GM18517 (cell line): Measurements from ENCODE around the gene PFN4.
A peak's percentile ranks its signal among the peaks of the same experiment; 100 is the strongest.
"Not testable (repeated sequence)": the region's sequence is repeated elsewhere in the genome, so short reads cannot be mapped to it uniquely, and the experiment has no call there.

Experiments used
- ATAC-seq: cut with Tn5 transposase; IDR thresholded peaks from one replicate; pipeline ENCODE4 v1.9.1; 2021; ENCODE audit warnings: mild to moderate bottlenecking, moderate library complexity; ENCODE audit not compliant: unreplicated experiment

PFN4 gene, protein sequence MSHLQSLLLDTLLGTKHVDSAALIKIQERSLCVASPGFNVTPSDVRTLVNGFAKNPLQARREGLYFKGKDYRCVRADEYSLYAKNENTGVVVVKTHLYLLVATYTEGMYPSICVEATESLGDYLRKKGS

DNA sequence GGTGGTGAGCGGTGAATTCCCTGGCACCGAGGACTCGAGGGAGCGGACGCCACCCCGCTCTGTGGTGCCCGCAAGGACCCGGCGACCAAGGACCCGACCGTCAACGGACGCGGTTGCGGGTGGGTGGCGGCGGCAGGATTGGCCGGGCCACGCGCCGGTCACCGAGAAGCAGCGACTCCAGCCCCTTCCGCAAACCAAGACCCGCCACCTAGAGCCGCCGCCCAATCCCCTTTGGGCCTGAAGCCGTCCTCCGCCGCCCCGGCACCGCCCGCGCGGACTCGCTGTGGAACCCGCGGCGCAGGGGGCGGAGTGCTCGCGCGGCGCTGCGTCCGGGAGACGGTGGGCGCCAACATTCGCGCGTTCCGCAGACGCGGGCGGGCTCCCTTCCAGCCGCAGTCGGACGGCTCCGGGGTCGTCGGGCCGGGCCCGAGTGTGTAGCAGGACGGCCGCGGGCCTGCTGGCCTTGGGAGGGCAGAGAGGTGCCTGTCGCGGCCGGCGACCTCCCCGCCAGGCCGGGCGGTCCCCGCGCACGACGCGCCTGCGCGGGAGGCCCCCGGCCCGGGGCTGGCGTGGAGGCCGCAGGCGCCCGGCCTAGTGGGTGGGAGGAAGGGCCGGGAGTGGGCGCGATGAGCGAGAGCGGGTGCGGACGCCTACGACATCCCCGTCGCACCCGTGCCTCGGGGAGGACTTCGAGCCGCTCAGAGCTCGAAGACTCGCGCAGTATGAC lies at the start of gene PFN4, which contains the start of gene FAM228B:
TSS of gene PFN4 (minus strand) at position 140 of the 727 bp plus-strand sequence. CDS start 799 bp downstream, outside the sequence.
TSS of gene FAM228B (plus strand) at position 275 of the 727 bp plus-strand sequence. CDS start 893 bp downstream, outside the sequence.
- peak; percentile 88 for ATAC-seq

DNA sequence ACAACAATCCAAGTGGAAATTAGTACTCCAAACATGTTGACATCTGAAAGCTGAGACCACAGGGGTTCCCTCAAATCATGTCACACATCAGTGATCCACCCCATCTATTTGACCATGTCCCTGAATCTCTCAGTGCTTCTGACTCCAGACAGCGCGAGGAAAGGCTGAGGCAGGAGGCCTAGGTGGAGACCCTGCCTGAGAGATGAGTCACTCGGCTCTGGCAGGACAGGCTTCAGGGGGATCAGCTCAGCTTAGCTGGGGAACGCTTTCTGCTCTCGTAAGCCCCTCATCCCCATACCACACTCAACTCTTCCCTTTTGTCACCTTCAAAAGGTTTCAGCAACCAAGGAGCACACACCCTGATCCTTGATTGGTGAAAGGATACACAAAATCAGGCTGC lies 45.9 kb upstream of the PFN4 start:
- ATAC-seq: no peak

DNA sequence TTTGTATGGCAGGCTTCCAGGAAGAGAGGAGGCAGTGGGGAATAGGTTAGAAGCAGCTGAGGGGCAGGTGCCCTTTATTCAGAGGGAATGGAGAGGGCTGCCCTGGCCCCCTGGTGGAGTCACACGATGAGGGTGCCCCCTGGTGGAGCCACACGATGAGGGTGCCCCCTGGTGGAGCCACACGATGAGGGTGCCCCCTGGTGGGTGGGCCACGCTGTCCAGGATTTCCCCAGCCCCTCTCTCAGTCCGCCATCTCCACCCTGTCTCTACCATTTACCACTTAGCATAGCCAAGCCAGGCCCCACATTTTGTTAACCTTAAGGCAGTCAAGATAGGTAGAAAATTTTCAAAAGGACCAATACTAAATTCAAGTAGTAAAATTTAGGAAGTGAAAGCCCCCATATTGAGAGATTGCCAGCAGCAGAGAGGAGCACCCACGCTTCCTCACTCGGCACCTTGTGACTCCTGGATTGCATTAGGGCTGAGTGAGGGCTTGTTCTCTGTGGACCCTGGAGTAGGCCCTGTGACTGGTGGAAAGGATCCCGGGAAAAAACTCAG lies 41.4 kb upstream of the PFN4 start:
- ATAC-seq: peak; percentile 53

DNA sequence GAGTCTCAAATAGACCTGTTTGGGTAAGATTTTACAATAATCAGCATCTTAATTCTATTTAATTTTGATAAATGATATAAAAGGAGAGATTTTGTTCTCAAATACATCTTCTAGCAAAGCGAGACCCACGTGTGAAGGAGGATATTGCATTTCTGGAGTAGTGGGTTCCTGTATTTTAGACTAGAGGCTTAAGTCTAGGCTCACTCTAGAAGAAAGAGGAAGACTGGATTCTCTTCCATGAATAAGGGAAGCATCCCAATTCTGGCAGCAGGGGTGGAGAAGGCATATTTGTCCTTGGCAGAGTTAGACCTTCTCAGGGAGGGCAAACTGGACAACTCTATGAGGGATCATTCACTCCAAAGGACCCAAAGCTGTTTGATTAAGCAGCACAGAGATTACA lies 40.5 kb upstream of the PFN4 start:
- ATAC-seq: no peak

DNA sequence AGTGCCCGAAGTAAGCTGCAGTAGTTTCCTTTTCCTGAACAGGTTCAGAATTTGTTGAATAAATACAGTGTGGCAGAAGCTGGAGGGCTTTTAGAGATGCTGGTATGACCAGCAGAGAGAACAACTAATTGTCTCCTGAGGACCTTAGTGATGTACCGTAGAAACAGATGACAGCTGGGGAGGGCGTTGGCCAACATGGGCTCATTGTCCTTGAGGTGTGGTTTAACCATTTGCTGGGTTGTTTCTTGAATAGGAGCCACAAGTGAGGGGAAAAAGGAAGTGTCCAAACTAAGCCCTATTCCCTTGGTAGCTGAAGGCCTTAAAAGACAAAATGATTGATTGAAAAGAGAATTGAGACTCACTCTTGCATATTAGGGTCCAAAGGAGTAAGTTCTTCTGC lies 40.1 kb upstream of the PFN4 start:
- no peak for ATAC-seq

DNA sequence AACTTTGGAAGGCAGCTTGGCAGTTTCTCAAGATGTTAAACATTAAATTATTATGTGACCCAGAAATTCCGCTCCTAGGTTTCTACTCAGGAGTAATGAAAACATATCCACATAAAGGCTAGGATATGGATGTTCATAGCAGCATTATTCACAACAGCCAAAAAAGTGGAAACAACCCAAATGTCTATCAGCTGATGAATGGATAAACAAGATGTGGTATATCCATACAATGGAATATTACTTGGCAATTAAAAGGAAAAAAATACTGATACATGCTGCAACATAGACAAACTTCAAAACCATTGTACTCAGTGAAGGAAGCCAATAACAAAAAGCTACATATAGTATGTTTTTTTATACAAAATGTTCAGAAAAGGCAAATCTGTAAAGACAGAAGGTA lies 39.4 kb upstream of the PFN4 start:
- no peak for ATAC-seq

DNA sequence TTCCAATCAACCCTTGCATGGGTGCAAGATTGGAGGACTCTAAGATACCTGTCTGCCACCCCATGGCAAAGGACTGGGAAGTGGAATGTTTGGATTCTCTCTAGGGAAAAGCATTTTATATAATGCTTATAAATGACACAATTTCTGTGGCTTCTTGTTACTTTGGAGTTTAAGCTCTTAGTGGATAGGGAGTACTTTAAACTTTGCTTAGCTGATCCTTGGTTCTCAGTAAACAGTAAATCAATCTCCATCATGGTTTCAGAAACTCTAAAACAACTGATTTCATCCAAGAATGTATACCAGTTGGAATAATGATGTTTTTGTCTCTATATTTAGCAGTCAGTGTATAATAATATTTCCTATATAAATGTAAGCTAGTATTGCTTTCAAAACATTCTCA lies 37.6 kb upstream of the PFN4 start:
- no peak for ATAC-seq

DNA sequence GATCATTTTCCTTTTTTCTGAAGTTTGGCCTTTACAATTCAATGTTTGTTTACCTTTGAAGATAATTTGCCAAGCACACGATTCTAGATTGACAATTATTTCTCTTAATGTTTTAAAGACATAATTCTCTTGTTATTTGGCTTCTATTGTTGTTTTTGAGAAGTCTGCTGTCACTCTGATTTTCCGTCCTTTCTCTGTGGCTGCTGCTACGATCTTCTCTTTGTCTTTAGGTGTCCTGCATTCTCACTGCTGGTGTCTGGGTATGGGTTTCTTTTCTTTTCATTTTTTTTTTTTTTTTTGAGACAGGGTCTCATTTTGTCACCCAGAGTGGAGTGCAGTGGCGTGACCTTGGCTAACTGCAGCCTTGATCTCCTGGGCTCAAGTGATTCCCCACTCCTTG lies 36.6 kb upstream of the PFN4 start:
- ATAC-seq: no peak

DNA sequence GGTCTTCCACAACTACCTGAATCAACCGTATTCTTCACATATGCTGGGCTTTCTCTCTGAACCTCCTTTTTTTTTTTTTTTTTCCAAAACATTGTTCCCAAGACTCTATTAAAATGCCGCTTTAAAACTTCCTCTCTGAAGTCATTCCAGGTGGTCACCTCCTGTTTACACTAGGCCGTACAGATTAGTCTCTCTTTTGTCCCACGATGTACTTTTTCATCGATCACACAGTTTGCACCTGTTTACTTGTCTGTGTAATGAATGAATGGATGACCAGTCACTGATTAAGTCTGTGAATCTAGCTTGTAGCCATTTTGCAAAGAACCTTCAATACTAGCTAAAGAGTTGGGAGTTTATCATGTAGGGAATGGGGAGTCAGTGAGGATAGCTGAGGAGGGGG lies 35.0 kb upstream of the PFN4 start:
- ATAC-seq: no peak

DNA sequence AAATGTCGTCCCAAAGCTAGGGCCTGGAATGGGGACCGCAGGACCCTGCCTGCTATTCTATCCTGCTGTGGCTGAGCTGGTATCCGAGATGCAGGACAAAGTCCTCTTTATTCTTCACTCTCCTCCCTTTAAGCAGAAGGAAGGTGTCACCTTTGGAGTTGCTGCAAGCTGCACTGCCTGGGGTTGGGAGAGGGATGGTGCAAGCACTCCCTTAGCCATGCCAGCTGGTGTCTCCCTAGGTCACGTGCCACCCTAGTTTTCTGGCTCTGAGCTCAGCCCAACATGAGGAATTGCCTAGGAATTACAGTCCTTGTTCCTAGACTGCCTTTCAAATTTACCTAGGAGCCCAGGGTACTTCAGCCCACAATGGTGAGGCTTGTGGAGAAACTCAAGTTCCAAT lies 30.3 kb upstream of the PFN4 start:
- ATAC-seq: no peak

DNA sequence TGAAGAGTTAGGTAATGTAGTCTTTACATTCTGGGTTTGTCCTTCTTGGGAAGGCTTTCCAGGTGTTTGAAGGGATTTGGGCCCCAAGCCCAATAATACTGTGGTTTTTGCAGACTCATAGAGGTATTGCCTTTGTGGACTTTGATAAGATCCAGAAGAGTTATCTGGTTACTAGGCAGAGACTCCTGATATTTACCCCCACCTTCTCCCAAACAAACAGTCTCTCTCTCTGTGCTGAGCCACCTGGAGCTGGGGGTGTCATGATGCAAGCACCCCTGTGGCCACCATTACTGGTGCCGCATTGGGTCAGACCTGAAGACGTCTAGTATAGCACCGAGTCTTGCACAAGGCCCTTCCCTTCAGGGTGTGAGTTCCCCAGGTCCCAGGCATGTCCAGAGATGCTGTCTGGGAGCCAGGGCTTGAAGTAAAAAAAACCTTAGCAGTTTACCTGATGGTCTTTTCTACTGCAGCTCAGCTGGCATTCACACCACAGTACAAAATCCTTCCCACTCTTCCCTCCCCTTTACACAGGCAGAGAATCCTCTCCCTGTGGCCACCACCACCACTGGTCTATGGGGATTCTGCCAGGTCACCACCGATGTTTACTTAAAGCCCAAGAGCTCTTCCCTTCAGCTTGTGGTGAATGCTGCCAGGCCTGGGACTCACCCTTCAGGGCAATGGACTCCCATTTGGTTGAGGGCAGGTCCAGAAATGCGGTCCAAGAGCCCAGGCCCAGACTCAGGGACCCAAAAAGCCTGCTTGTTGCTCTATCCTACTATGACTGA lies 29.5 kb upstream of the PFN4 start:
- no peak for ATAC-seq

DNA sequence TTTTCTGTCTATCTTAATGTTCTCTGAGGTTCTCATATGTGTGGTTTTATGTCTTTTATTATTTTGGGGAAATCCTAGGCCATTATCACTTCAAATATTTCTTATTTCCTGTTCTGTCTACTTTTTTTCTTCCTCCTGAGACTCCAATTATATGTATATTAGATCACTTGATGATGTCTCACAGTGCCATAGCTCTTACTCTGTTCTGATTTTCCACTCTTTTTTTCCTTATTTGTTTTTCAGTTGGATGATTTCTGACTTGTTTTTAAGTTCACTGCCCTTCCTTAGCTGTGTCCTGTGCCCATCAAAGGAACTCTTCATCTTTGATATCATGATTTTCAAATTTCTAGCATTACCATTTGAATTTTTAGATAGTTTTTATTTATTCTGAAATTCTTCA lies 24.2 kb upstream of the PFN4 start:
- ATAC-seq: no peak

DNA sequence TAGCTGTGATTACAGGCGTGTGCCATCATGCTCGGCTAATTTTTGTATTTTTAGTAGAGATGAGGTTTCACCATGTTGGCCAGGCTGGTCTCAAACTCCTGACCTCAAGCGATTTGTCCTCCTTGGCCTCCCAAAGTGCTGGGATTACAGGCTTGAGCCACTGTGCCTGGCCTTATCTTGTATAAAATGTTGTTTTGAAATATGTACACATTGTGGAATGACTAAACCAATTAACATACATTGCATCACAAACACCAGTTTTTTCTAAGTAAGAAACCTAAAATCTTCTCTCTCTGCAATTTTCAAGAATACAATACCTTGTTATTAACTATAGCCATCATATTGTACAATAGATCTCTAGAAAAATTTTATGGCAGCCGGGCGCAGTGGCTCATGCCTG lies 17.2 kb upstream of the PFN4 start:
- ATAC-seq: not testable (repeated sequence)

DNA sequence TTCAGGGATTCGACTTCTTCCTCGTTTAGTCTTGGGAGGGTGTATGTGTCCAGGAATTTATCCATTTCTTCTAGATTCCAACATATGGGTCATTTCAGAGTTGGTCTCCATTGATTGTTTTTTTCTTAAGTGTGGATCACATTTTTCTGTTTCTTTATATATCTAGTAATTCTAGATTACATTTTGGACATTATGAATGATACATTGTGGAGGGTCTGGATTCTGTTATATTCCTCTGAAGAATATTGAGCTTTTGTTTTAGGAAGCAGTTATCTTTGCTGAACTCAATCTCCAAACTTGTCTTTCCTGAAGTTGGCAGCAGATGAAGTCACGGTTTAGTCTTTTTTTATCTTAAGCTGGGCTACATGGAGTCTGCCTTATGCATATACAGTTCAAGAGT lies 9.4 kb upstream of the PFN4 start:
- ATAC-seq: no peak

DNA sequence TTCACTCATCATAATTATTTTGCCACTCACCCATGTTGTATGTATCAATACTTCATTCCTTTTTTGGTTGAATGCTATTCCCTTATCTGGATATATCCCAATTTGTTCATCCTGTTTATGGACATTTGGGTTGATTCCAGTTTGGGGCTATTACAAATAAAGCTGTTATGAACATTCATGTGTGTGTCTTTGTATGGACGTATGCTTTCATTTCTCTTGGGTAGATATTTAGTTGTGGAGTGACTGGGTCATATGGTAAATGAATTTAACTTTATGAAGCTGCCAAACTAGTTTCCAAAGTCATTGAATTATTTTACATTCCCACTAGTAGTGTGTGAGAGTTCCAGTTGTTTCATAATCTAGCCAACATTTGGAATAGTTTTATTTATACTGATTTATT lies 2.8 kb upstream of the PFN4 start:
- ATAC-seq: no peak

DNA sequence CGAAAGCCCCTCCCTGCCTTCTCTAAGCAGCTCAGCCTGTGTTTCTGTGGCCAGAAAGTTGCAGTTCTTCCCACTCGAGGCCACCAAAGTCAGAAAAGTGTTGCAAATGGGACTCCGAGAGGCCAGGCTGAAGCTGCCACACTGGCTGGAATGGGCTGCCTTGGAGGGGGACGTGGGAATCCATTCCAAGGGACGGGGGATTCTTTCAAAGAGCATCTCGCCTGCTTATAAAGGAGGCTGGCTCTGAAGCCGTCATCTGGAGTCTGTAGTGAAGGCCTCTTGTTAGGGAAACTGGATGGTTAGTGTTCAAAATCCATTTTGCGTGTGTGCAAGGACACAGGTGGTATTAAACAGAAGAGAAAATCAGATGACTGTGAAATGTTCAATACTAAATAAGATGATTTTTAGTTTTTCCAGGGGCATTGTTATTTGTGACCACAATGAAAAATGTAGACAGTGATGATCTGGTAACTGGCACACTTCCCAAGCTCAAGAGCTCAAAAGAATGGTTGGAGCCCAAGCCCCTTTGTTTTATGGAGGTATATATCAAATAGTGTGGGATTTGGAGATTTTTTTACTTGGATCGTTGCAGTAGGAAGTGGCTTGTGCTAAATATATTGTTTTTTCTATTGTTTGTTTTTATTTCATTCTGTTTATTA lies 917 bp upstream of the PFN4 start:
- peak; percentile 2 for ATAC-seq

DNA sequence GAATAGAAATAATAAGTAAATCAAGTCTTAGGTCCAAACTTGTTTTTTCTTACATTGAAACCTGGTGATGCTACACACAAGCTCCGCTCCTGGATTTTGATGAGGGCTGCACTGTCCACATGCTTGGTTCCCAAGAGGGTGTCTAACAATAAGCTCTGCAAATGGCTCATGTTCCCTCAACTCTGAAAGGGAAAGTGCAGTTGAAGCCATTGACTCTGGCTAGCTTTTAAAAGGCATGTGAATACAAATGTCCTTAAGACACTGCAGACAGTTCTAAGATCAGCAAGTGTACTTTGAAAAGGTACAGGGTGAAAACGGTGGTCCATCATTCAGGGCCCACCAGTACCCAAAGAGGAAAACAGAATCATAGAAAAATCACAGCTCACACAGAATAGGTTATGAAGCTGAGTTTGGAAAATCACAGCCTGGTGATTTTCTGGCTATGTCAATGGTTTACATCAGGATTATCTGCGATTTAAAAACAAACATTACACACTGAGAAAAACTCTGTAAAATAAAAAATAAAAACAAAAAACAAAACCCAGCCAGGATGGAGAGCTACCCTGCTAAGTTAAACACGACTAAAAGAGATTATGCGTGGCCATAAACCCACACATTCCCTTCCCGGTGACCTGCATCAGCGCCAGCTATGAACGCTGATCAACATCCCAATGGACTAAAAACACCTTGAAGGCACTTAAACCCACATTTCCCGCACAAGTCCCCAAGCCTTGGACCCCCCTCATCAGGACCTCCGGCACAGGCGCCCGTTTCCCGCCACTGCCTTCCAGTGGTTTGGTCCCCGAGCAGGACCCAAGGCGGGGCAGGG lies 554 bp downstream of the PFN4 start:
- ATAC-seq: no peak

DNA sequence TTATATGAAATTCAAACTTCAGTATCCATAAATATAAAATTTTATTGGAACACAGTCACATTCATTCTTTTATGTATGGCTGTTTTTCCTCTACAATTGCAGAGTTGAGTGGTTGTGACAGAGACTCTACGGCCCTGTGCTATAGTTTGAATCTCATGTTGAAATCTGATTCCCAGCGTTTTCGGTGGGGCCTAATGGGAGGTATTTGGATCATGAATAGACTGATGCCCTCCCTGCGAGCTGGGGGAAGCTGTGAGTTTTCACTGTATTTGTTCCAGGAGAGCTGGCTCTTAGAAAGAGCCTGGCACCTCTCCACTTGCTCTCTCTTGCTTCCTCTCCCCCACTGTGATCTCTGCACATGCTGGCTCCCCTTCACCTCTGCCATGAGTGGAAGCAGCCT lies 1.7 kb downstream of the PFN4 start:
- ATAC-seq: no peak

DNA sequence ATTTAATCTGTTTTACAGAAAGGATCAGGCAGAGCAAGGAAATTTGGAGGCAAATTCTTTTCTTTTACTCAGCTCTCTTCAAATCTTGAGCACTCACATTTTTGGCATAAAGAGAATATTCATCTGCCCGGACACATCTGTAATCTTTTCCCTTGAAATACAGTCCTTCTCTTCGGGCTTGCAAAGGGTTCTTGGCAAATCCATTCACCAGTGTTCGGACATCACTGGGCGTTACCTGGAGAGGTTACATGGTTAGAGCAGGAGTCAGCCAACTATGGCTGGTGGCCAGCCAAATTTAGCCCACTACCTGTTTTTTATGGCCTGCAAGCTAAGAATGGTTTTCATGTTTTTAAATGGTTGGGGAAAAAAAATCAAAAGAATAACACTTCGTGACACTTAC lies 2.1 kb downstream of the PFN4 start:
- no peak for ATAC-seq

DNA sequence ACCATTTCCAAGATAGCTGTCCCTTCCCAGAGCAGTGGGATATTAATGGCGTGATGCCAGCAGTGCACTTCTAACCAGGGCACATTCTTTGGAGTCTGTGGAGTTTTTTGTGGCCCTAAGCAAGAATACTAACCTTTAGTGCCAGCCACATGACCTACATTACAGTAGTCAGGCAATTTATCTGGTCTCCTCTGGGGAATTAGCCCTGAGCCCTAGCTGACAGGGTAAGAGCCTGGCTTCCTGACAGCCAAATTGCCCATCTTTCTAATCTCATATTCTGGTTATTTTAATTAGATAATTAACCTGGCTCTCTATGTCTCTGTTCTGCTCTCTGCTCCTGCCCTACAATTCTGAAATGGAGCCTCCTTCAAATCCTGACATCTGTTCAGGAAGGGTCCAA lies 5.2 kb downstream of the PFN4 start:
- no peak for ATAC-seq
